Myocyte (in vitro differentiated cells): Measurements from ENCODE around the gene HAP1. TPM values are rescaled to one million over a fixed set of nuclear protein-coding genes. Genes with fewer than 3 reads are reported as not detected.
A peak's percentile ranks its signal among the peaks of the same experiment; 100 is the strongest.

Source experiments
- DNase-seq: peaks from one replicate; pipeline ENCODE4 v3.0.0-alpha.2; 2012; ENCODE audit warnings: low read depth
- total RNA-seq: library from RNA; depleted of rRNA; stranded (reverse); fragments of >200 nt; gene quantifications from 2 replicates; pipeline ENCODE4 v1.2.3, GENCODE V29; 2014

The HAP1 gene
- total RNA-seq, 1 donor from 2014 or later: not detected

- DNase-seq: no peak
Observed at GRCh38 chr17:41766135-41766534, 31.7 kb upstream of the HAP1 start.

- DNase-seq: no peak
Observed at GRCh38 chr17:41763327-41763726, 28.9 kb upstream of the HAP1 start.

- no peak for DNase-seq
Observed at GRCh38 chr17:41762841-41763240, 28.4 kb upstream of the HAP1 start.

- DNase-seq: no peak
Observed at GRCh38 chr17:41762391-41762790, 27.9 kb upstream of the HAP1 start.

GRCh38 chr17:41760878-41761277 is 26.4 kb upstream of the HAP1 start:
- DNase-seq: no peak

- no peak for DNase-seq
Observed at GRCh38 chr17:41758601-41759000, 24.2 kb upstream of the HAP1 start.

- no peak for DNase-seq
Observed at GRCh38 chr17:41754066-41754465, 19.6 kb upstream of the HAP1 start.

GRCh38 chr17:41751288-41751687 is 16.8 kb upstream of the HAP1 start:
- no peak for DNase-seq

GRCh38 chr17:41750862-41751261 is 16.4 kb upstream of the HAP1 start:
- no peak for DNase-seq

GRCh38 chr17:41748275-41748674 is 13.8 kb upstream of the HAP1 start:
- DNase-seq: no peak

GRCh38 chr17:41741709-41742108 is 7.3 kb upstream of the HAP1 start:
- DNase-seq: no peak

- DNase-seq: no peak
Observed at GRCh38 chr17:41740506-41740905, 6.1 kb upstream of the HAP1 start.

GRCh38 chr17:41739661-41740352 is 5.4 kb upstream of the HAP1 start:
- DNase-seq: no peak

GRCh38 chr17:41738801-41739112 is 4.3 kb upstream of the HAP1 start:
- no peak for DNase-seq

- DNase-seq: peak; percentile 76
Observed at GRCh38 chr17:41738077-41738800, 3.8 kb upstream of the HAP1 start.

- no peak for DNase-seq
Observed at GRCh38 chr17:41737680-41738023, 3.2 kb upstream of the HAP1 start.

- no peak for DNase-seq
Observed at GRCh38 chr17:41736983-41737679, 2.7 kb upstream of the HAP1 start.

- no peak for DNase-seq
Observed at GRCh38 chr17:41735744-41736143, 1.3 kb upstream of the HAP1 start.

GRCh38 chr17:41734949-41735313 is 488 bp upstream of the HAP1 start:
- DNase-seq: no peak

- no peak for DNase-seq
Observed at GRCh38 chr17:41733348-41734138, 900 bp downstream of the HAP1 start.

GRCh38 chr17:41731836-41732235 is 2.6 kb downstream of the HAP1 start:
- no peak for DNase-seq

- no peak for DNase-seq
Observed at GRCh38 chr17:41730479-41730878, 4.0 kb downstream of the HAP1 start.
